HG03103 (cell line): ENCODE measurements around the gene GPR17.

ENCODE experiments used
- ATAC-seq: cut with Tn5 transposase; IDR thresholded peaks from one replicate; pipeline ENCODE4 v1.9.1; 2021; ENCODE audit warnings: low read depth; ENCODE audit not compliant: unreplicated experiment

Gene GPR17

GRCh38 chr2:127645395-127646291 lies at the start of gene GPR17:
TSS of gene GPR17 (plus strand) at chr2:127646153. CDS start at chr2:127650736, 4,583 bp downstream.
- ATAC-seq: no peak

GRCh38 chr2:127596311-127597045 lies 49.5 kb upstream of the GPR17 start:
- no peak for ATAC-seq

- no peak for ATAC-seq
Measured at GRCh38 chr2:127597046-127597983, 48.6 kb upstream of the GPR17 start.

- ATAC-seq: no peak
Measured at GRCh38 chr2:127597984-127598380, 48.0 kb upstream of the GPR17 start.

- no peak for ATAC-seq
Measured at GRCh38 chr2:127598711-127599110, 47.2 kb upstream of the GPR17 start.

GRCh38 chr2:127599211-127599610 lies 46.7 kb upstream of the GPR17 start:
- ATAC-seq: no peak

GRCh38 chr2:127604986-127605385 lies 41.0 kb upstream of the GPR17 start:
- no peak for ATAC-seq

- ATAC-seq: no peak
Measured at GRCh38 chr2:127605691-127606263, 40.2 kb upstream of the GPR17 start.

- no peak for ATAC-seq
Measured at GRCh38 chr2:127606625-127607398, 39.1 kb upstream of the GPR17 start.

GRCh38 chr2:127607399-127607908 lies 38.5 kb upstream of the GPR17 start:
- no peak for ATAC-seq

GRCh38 chr2:127608061-127609030 lies 37.6 kb upstream of the GPR17 start:
- ATAC-seq: no peak

GRCh38 chr2:127609031-127609751 lies 36.8 kb upstream of the GPR17 start:
- no peak for ATAC-seq

- ATAC-seq: no peak
Measured at GRCh38 chr2:127609818-127610217, 36.1 kb upstream of the GPR17 start.

- no peak for ATAC-seq
Measured at GRCh38 chr2:127610561-127610960, 35.4 kb upstream of the GPR17 start.

GRCh38 chr2:127611076-127611925 lies 34.7 kb upstream of the GPR17 start:
- ATAC-seq: no peak

- no peak for ATAC-seq
Measured at GRCh38 chr2:127612111-127612822, 33.7 kb upstream of the GPR17 start.
